MCF 10A (cell line): Measurements from ENCODE around the gene GPRIN1. TPM values are rescaled to one million over a fixed set of nuclear protein-coding genes. Genes with fewer than 3 reads are reported as not detected.

Experiments
- BruUV-seq: library from RNA; stranded (reverse); fragments of 400-500 nt; replicated peaks from 2 replicates; lab custom pipeline; 2021; lab: Mats Ljungman, UMichigan
- CTCF ChIA-PET: fragments of 300-600 bp; sonication (Branson Sonifier 250); formaldehyde crosslinking; extraction: SDS; loops from one replicate; lab custom pipeline; 2021; ENCODE audit warnings: antibody characterized with exemption, inconsistent platforms; lab: Yijun Ruan, JAX
- POLR2A ChIA-PET: fragments of 300-600, 350-650 bp; sonication (Branson Sonifier 250); formaldehyde crosslinking; extraction: SDS; loops from one replicate; lab custom pipeline; 2020; ENCODE audit warnings: antibody characterized with exemption, inconsistent platforms; lab: Yijun Ruan, JAX
- DNase-seq: peaks from one replicate; pipeline ENCODE4 v3.0.0-alpha.2; 2018; ENCODE audit not compliant: unreplicated experiment
- H3K27ac Mint-ChIP-seq: one replicate; pipeline ENCODE4 v1.8.0; 2022; ENCODE audit warnings: mild to moderate bottlenecking, low read depth, mixed read lengths; ENCODE audit not compliant: unreplicated experiment
- H3K27me3 Mint-ChIP-seq: one replicate; pipeline ENCODE4 v1.8.0; 2022; ENCODE audit warnings: mixed read lengths; ENCODE audit not compliant: insufficient read depth, unreplicated experiment
- H3K36me3 Mint-ChIP-seq: one replicate; pipeline ENCODE4 v1.8.0; 2022; ENCODE audit warnings: mild to moderate bottlenecking, moderate library complexity, mixed read lengths; ENCODE audit not compliant: insufficient read depth, unreplicated experiment
- H3K4me1 Mint-ChIP-seq: one replicate; pipeline ENCODE4 v1.8.0; 2022; ENCODE audit warnings: mixed read lengths; ENCODE audit not compliant: insufficient read depth, unreplicated experiment
- H3K4me3 Mint-ChIP-seq: one replicate; pipeline ENCODE4 v1.8.0; 2022; ENCODE audit warnings: mild to moderate bottlenecking, moderate library complexity, mixed read lengths; ENCODE audit not compliant: unreplicated experiment
- H3K9me3 Mint-ChIP-seq: one replicate; pipeline ENCODE4 v1.8.0; 2022; ENCODE audit warnings: mixed read lengths; ENCODE audit not compliant: unreplicated experiment
- intact Hi-C: fragments of 100-400 bp; cut with micrococcal nuclease; formaldehyde crosslinking; loops from 2 replicates; pipeline ENCODE4 v1.14.1; 2022
- total RNA-seq: library from RNA; stranded (reverse); gene quantifications from 2 replicates; pipeline ENCODE4 v1.2.3, GENCODE V29; 2022
- TF ChIP-seq, protein P1 (sequence below): fragments of 200-600 bp; IDR thresholded peaks from one replicate; pipeline ENCODE4 v1.8.0; 2022; ENCODE audit warnings: antibody characterized with exemption, mild to moderate bottlenecking; ENCODE audit not compliant: unreplicated experiment

The GPRIN1 gene
- total RNA-seq, 1 experiment from 2014 or later: 3.0 TPM

DNA sequence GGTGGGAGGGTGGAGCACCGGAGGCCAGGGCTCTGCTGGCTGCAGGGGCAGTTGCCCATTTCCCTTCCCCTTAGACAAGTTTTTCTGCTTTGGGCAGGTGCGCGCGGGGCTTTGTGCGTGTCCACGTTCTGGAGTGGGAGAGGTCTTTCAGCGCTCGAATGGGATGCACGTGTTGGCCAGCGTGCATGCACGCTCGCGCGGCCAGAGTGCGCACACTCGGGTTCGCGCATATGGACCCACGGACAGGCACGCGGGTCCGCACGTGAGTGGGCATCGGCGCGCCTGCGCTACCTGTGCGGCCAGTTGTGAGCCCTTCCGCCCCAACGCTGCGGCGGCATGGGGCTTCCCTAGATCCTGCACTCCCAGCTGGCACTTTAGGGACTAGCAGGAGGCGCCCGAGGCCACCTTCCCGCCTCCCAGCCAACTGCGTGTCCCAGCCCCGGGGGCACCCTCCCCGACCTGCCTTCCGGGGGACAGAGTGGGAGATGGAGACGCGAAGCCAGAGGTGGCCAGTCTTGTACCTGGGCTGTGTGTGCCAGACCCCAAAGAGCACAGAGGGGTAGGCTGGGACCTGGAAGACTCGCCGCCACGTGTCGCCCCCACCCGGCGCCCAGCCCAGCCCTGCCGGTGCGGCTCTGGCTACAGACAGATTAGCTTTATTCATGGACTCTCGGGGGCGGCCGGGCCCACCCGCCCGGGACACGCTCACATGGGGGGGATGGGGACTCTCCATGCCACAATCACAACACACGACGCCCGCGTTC, 9.8 kb upstream of the GPRIN1 start:
- H3K36me3 Mint-ChIP-seq: no peaks in the 10 kb centered on the region
- BruUV-seq: no TSS peak
- H3K4me3 Mint-ChIP-seq: no peak overlapping the region
- H3K27me3 Mint-ChIP-seq: peaks cover 39% of the 10 kb centered on the region
- H3K4me1 Mint-ChIP-seq: peaks cover 12% of the 10 kb centered on the region
- H3K9me3 Mint-ChIP-seq: no peaks in the 10 kb centered on the region
- CTCF ChIA-PET: no interaction called here
- H3K27ac Mint-ChIP-seq: no peak overlapping the region
- no peak for DNase-seq
- POLR2A ChIA-PET: no interaction called here
- intact Hi-C loops: no loop called here
- TF ChIP-seq, protein P1, sequence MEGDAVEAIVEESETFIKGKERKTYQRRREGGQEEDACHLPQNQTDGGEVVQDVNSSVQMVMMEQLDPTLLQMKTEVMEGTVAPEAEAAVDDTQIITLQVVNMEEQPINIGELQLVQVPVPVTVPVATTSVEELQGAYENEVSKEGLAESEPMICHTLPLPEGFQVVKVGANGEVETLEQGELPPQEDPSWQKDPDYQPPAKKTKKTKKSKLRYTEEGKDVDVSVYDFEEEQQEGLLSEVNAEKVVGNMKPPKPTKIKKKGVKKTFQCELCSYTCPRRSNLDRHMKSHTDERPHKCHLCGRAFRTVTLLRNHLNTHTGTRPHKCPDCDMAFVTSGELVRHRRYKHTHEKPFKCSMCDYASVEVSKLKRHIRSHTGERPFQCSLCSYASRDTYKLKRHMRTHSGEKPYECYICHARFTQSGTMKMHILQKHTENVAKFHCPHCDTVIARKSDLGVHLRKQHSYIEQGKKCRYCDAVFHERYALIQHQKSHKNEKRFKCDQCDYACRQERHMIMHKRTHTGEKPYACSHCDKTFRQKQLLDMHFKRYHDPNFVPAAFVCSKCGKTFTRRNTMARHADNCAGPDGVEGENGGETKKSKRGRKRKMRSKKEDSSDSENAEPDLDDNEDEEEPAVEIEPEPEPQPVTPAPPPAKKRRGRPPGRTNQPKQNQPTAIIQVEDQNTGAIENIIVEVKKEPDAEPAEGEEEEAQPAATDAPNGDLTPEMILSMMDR: no peak

DNA sequence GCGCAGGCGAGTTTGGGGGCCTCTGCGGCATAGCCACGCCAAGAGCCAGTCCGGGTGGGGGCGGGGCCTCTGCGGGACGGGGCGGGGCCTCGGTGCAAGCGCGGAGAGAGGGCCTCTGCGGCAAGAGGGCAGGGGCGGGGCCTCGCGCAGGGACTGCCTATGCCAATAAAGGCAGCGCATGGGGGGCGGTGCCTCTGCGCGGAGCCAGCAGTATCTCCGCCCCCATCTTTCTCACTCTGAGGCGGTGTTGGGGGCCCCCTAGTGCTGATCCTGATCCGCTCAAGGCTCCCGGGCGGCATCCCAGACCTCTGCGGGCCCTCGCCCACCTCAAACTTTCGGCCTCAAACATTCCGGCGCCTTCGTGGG, 9.2 kb upstream of the GPRIN1 start:
- intact Hi-C loops: no loop called here
- Mint-ChIP-seq H3K4me1 (peaks cover 16% of the 10 kb centered on the region), H3K9me3 (no peaks in the 10 kb centered on the region), H3K27me3 (peaks cover 39% of the 10 kb centered on the region), H3K4me3 (no peak overlapping the region), H3K36me3 (no peaks in the 10 kb centered on the region), H3K27ac (no peak overlapping the region)
- TF ChIP-seq, protein P1: no peak
- BruUV-seq: no TSS peak
- POLR2A ChIA-PET: no interaction called here
- no peak for DNase-seq
- CTCF ChIA-PET: interaction anchor here (0.9 kb wide), 1 partner anchor 77 kb away, joined by 3 read pairs; no protein-coding TSS in a partner anchor

DNA sequence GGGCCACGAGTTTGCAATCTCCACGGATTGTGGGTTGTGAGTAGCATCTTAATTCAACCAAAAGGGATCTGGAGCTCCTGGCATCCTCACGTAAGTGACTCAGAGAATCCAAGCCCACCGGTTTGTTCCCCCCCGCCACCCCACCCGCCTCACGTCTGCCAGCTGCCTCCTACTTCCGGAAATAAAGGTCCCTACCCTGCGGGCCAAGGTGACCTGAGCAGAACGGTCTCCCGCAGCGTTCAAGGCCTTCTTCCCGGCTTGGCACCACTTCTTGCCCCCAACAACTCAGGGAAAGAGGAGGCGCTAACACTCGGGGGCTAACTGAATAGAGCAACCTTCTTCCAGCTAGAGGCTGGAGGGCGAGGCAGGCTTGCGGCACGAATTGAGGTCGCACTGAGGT, 8.8 kb upstream of the GPRIN1 start:
- H3K27ac Mint-ChIP-seq: no peak overlapping the region
- BruUV-seq: no TSS peak
- H3K36me3 Mint-ChIP-seq: no peaks in the 10 kb centered on the region
- TF ChIP-seq, protein P1: no peak
- no peak for DNase-seq
- POLR2A ChIA-PET: no interaction called here
- peaks cover 39% of the 10 kb centered on the region for H3K27me3 Mint-ChIP-seq
- H3K4me1 Mint-ChIP-seq: peaks cover 20% of the 10 kb centered on the region
- H3K9me3 Mint-ChIP-seq: no peaks in the 10 kb centered on the region
- CTCF ChIA-PET: interaction anchor here (0.9 kb wide), 1 partner anchor 76 kb away, joined by 3 read pairs; no protein-coding TSS in a partner anchor
- intact Hi-C loops: no loop called here
- no peak overlapping the region for H3K4me3 Mint-ChIP-seq

DNA sequence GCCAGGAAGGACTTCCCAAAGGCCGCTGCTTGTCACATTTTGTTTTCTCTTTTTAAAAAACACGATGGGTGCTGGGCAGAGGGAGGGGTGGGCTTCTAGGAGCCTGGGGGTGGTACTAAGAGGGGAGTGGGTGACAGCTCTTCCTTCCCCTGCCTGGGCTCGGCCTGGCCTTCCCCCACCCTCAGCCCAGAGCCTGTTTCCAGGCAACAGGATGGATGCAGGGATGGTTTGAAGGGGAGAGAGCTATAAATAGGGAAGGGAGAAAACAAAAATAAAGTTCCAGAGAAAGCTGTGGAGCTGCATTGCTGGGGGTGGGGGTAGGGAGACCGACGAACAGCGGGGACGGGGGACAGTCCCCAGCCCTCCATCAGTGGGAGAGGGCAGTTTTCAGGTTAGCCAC, 6.6 kb upstream of the GPRIN1 start:
- TF ChIP-seq, protein P1: no peak
- H3K27ac Mint-ChIP-seq: no peak overlapping the region
- no peak overlapping the region for H3K4me3 Mint-ChIP-seq
- peaks cover 39% of the 10 kb centered on the region for H3K27me3 Mint-ChIP-seq
- peaks cover 27% of the 10 kb centered on the region for H3K4me1 Mint-ChIP-seq
- H3K9me3 Mint-ChIP-seq: no peaks in the 10 kb centered on the region
- intact Hi-C loops: no loop called here
- H3K36me3 Mint-ChIP-seq: no peaks in the 10 kb centered on the region
- CTCF ChIA-PET: interaction anchor here (0.6 to 1.0 kb wide), 2 partner anchors 41 to 73 kb away, joined by 3 read pairs; no protein-coding TSS in a partner anchor
- BruUV-seq: no TSS peak
- DNase-seq: no peak
- POLR2A ChIA-PET: interaction anchor here (0.7 kb wide), 1 partner anchor 43 kb away, joined by 3 read pairs; no protein-coding TSS in a partner anchor
